Endodermal cell (in vitro differentiated cells): ENCODE results near the gene CHPF. TPM values are rescaled to one million over a fixed set of nuclear protein-coding genes. Genes with fewer than 3 reads are reported as not detected.

Experiments used
- DNase-seq: peaks from one replicate; pipeline ENCODE4 v3.0.0-alpha.2; 2017
- H3K27ac ChIP-seq: 2 replicates; pipeline ENCODE4 v1.5.1; 2013; ENCODE audit warnings: mild to moderate bottlenecking, low read depth, low read length, moderate library complexity
- H3K27me3 ChIP-seq: 2 replicates; pipeline ENCODE4 v1.6.1; 2013; ENCODE audit warnings: mild to moderate bottlenecking, low read length, moderate library complexity; ENCODE audit not compliant: insufficient read depth, control insufficient read depth, poor library complexity, severe bottlenecking
- H3K36me3 ChIP-seq: 2 replicates; pipeline ENCODE4 v1.7.0; 2013; ENCODE audit warnings: mild to moderate bottlenecking, low read length, moderate library complexity; ENCODE audit not compliant: control insufficient read depth, insufficient read depth
- H3K4me1 ChIP-seq: one replicate; pipeline ENCODE4 v1.7.0; 2013; ENCODE audit warnings: low read length; ENCODE audit not compliant: control insufficient read depth, insufficient read depth
- H3K4me3 ChIP-seq: 2 replicates; pipeline ENCODE4 v1.5.1; 2013; ENCODE audit warnings: mild to moderate bottlenecking, low read length, moderate library complexity
- H3K9ac ChIP-seq: 2 replicates; pipeline ENCODE4 v1.6.1; 2013; ENCODE audit warnings: mild to moderate bottlenecking, low read length, moderate library complexity; ENCODE audit not compliant: poor library complexity, severe bottlenecking; ENCODE audit errors: extremely low read depth
- H3K9me3 ChIP-seq: 2 replicates; pipeline ENCODE4 v1.6.1; 2013; ENCODE audit warnings: mild to moderate bottlenecking, low read length, moderate library complexity; ENCODE audit not compliant: control insufficient read depth
- H3K27ac Mint-ChIP-seq: 2 replicates; pipeline ENCODE4 v1.8.0; 2020; ENCODE audit warnings: mixed read lengths
- H3K27me3 Mint-ChIP-seq: 2 replicates; pipeline ENCODE4 v1.8.0; 2021; ENCODE audit warnings: mild to moderate bottlenecking, mixed read lengths; ENCODE audit not compliant: insufficient read depth
- H3K36me3 Mint-ChIP-seq: 2 replicates; pipeline ENCODE4 v1.8.0; 2020; ENCODE audit warnings: low read depth, mixed read lengths
- H3K4me1 Mint-ChIP-seq: 2 replicates; pipeline ENCODE4 v1.8.0; 2020; ENCODE audit warnings: mixed read lengths
- H3K4me3 Mint-ChIP-seq: 2 replicates; pipeline ENCODE4 v1.8.0; 2020; ENCODE audit warnings: mild to moderate bottlenecking, moderate library complexity, mixed read lengths
- H3K9me3 Mint-ChIP-seq: 2 replicates; pipeline ENCODE4 v1.8.0; 2020; ENCODE audit warnings: mild to moderate bottlenecking, mixed read lengths
- CTCF ChIP-seq: fragments of 200-600 bp; sonication (generic); conservative IDR thresholded peaks from 2 replicates; pipeline ENCODE4 v1.5.0; 2021; ENCODE audit warnings: antibody characterized with exemption, mild to moderate bottlenecking
- WGBS, 2 experiments: methylation state at CpG; one replicate each; pipeline versions ENCODE4 v1.1.5 to v1.1.7; 2013; ENCODE audit warnings: missing lambda C conversion rate in 2 of 2, mixed read lengths in 1 of 2; ENCODE audit not compliant: insufficient coverage in 1 of 2, insufficient read length in 1 of 2; 5-methylcytosine and 5-hydroxymethylcytosine counted together
- total RNA-seq, 2 donors: library from RNA; stranded (reverse); fragmentation: NEBNext Ultra II Directional in 1 of 2; extraction: Animal tissue kit (Norgen Biotek cat#: 25700) in 1 of 2; gene quantifications; 2 replicates in 1 of 2; 3 replicates in 1 of 2; pipeline ENCODE4 v1.2.1, GENCODE V29; 2021

The CHPF gene
- total RNA-seq, 2 donors from 2014 or later, result 51.2 to 54.0 TPM

GRCh38 chr2:219555956-219556355 is 12.3 kb upstream of the CHPF start:
- WGBS, 2 experiments, result 94 to 96% methylated on average over 17 to 20 of the region's 20 CpGs
- Histone ChIP-seq H3K36me3 (no peaks in the 10 kb centered on the region), H3K27ac (no peak overlapping the region), H3K4me3 (no peak overlapping the region), H3K4me1 (peaks cover 9% of the 10 kb centered on the region), H3K9ac (no peak overlapping the region), H3K27me3 (peaks cover 21% of the 10 kb centered on the region), H3K9me3 (no peaks in the 10 kb centered on the region)
- Mint-ChIP-seq H3K27ac (no peak overlapping the region), H3K36me3 (peaks cover 31% of the 10 kb centered on the region), H3K4me1 (peaks cover 4% of the 10 kb centered on the region), H3K4me3 (no peak overlapping the region), H3K27me3 (peaks cover 28% of the 10 kb centered on the region), H3K9me3 (no peaks in the 10 kb centered on the region)
- DNase-seq, result no peak
- no peak for TF ChIP-seq CTCF

- DNase-seq, result no peak
- Mint-ChIP-seq H3K9me3 (no peaks in the 10 kb centered on the region), H3K4me3 (no peak overlapping the region), H3K27ac (no peak overlapping the region), H3K36me3 (peaks cover 28% of the 10 kb centered on the region), H3K27me3 (peaks cover 42% of the 10 kb centered on the region), H3K4me1 (no peaks in the 10 kb centered on the region)
- H3K27ac ChIP-seq, result no peak overlapping the region
- H3K36me3 ChIP-seq, result no peaks in the 10 kb centered on the region
- H3K4me1 ChIP-seq, result peaks cover 4% of the 10 kb centered on the region
- peaks cover 26% of the 10 kb centered on the region for H3K27me3 ChIP-seq
- H3K4me3 ChIP-seq, result no peak overlapping the region
- 92 to 97% methylated on average over 10 to 15 of the region's 15 CpGs for WGBS, 2 experiments
- no peak overlapping the region for H3K9ac ChIP-seq
- no peaks in the 10 kb centered on the region for H3K9me3 ChIP-seq
- TF ChIP-seq CTCF, result no peak
These were observed 10.7 kb upstream of the CHPF start for GRCh38 chr2:219554350-219554749.

- peak overlapping the region; percentile 70 for H3K4me3 Mint-ChIP-seq
- no peak for TF ChIP-seq CTCF
- Histone ChIP-seq H3K4me3 (no peak overlapping the region), H3K4me1 (peaks cover 4% of the 10 kb centered on the region), H3K27me3 (peaks cover 26% of the 10 kb centered on the region), H3K27ac (no peak overlapping the region), H3K9me3 (no peaks in the 10 kb centered on the region), H3K36me3 (no peaks in the 10 kb centered on the region), H3K9ac (no peak overlapping the region)
- no peaks in the 10 kb centered on the region for H3K9me3 Mint-ChIP-seq
- H3K27me3 Mint-ChIP-seq, result peaks cover 49% of the 10 kb centered on the region
- WGBS, 2 experiments, result 86 to 90% methylated on average over 12 of the region's 12 CpGs
- no peaks in the 10 kb centered on the region for H3K4me1 Mint-ChIP-seq
- DNase-seq, result no peak
- peaks cover 23% of the 10 kb centered on the region for H3K36me3 Mint-ChIP-seq
- H3K27ac Mint-ChIP-seq, result no peak overlapping the region
These were observed 9.9 kb upstream of the CHPF start for GRCh38 chr2:219553463-219553963.
